SK-N-SH (cell line): ENCODE measurements around the gene TBRG4. TPM values are rescaled to one million over a fixed set of nuclear protein-coding genes. Genes with fewer than 3 reads are reported as not detected.

Experiments
- CTCF ChIA-PET: fragments of 300-600, 350-600 bp; formaldehyde crosslinking; extraction: SDS; loops from one replicate; lab custom pipeline; 2021; lab: Yijun Ruan, JAX
- POLR2A ChIA-PET: fragments of 350-600 bp; sonication (Branson Sonifier 250); formaldehyde crosslinking; extraction: SDS; loops from one replicate; lab custom pipeline; 2020; ENCODE audit warnings: antibody characterized with exemption, inconsistent platforms; lab: Yijun Ruan, JAX
- DNase-seq: peaks from one replicate; pipeline ENCODE4 v3.0.0; 2012
- H2AFZ ChIP-seq: fragments of 200-600 bp; sonication (generic); 2 replicates; pipeline ENCODE4 v1.8.1; 2016; ENCODE audit warnings: antibody characterized with exemption, mild to moderate bottlenecking, low read depth
- H3F3A ChIP-seq: fragments of 200-600 bp; sonication (generic); replicated peaks from 2 replicates; pipeline ENCODE3; 2016; ENCODE audit warnings: antibody characterized with exemption, mild to moderate bottlenecking; ENCODE audit not compliant: insufficient read depth
- H3K27ac ChIP-seq, 2 experiments: fragments of 200-500 bp in 1 of 2; fragments of 200-600 bp in 1 of 2; sonication (Bioruptor generic) in 1 of 2; sonication (generic), shearing (Covaris generic) in 1 of 2; 2 replicates each; pipeline versions ENCODE4 v1.5.1 to v1.6.1; 2014 to 2016; ENCODE audit warnings: low read depth in 2 of 2, inconsistent platforms in 1 of 2, low read length in 1 of 2, mild to moderate bottlenecking in 1 of 2, mixed read lengths in 1 of 2
- H3K27me3 ChIP-seq: fragments of 200-600 bp; sonication (generic), shearing (Covaris generic); 2 replicates; pipeline ENCODE4 v1.6.1; 2016; ENCODE audit warnings: mixed run types; ENCODE audit not compliant: insufficient read depth
- H3K36me3 ChIP-seq, 2 experiments: fragments of 200-500 bp in 1 of 2; fragments of 200-600 bp in 1 of 2; sonication (Bioruptor generic) in 1 of 2; sonication (generic) in 1 of 2; replicated peaks in 1 of 2; 2 replicates each; pipeline versions ENCODE3 to v1.5.1; 2014 to 2016; ENCODE audit warnings: low read length in 1 of 2, mild to moderate bottlenecking in 1 of 2; ENCODE audit not compliant: insufficient read depth in 2 of 2, control insufficient read depth in 1 of 2
- H3K4me1 ChIP-seq, 2 experiments: fragments of 200-500 bp in 1 of 2; fragments of 200-600 bp in 1 of 2; sonication (Bioruptor generic) in 1 of 2; sonication (generic), shearing (Covaris generic) in 1 of 2; 2 replicates each; pipeline versions ENCODE4 v1.5.1 to v1.6.1; 2014 to 2016; ENCODE audit warnings: low read depth in 1 of 2, low read length in 1 of 2, mixed run types in 1 of 2; ENCODE audit not compliant: insufficient read depth in 2 of 2, control insufficient read depth in 1 of 2
- H3K4me2 ChIP-seq: fragments of 200-600 bp; sonication (generic), shearing (Covaris generic); 2 replicates; pipeline ENCODE4 v1.6.1; 2017; ENCODE audit warnings: mixed run types
- H3K4me3 ChIP-seq, 2 experiments: fragments of 200-500 bp in 1 of 2; fragments of 200-600 bp in 1 of 2; sonication (Bioruptor generic) in 1 of 2; sonication (generic), shearing (Covaris generic) in 1 of 2; 2 replicates each; pipeline versions ENCODE4 v1.5.1 to v1.8.1; 2014 to 2016; ENCODE audit warnings: low read depth in 2 of 2, inconsistent platforms in 1 of 2, low read length in 1 of 2, mild to moderate bottlenecking in 1 of 2, mixed read lengths in 1 of 2, moderate library complexity in 1 of 2
- H3K79me2 ChIP-seq: fragments of 200-600 bp; sonication (generic); 2 replicates; pipeline ENCODE4 v1.8.1; 2017; ENCODE audit warnings: mild to moderate bottlenecking; ENCODE audit not compliant: insufficient read depth
- H3K9ac ChIP-seq: fragments of 200-600 bp; sonication (generic); 2 replicates; pipeline ENCODE4 v1.6.1; 2017; ENCODE audit warnings: mixed run types
- H3K9me2 ChIP-seq: fragments of 200-600 bp; sonication (generic); 2 replicates; pipeline ENCODE4 v1.6.1; 2017; ENCODE audit warnings: mixed run types
- H3K9me3 ChIP-seq: fragments of 200-600 bp; sonication (generic); 2 replicates; pipeline ENCODE4 v1.6.1; 2017; ENCODE audit warnings: mixed run types, mild to moderate bottlenecking, moderate library complexity
- H4K20me1 ChIP-seq: fragments of 200-600 bp; sonication (generic); 2 replicates; pipeline ENCODE4 v1.6.1; 2017; ENCODE audit warnings: mild to moderate bottlenecking, mixed run types; ENCODE audit not compliant: insufficient read depth
- EP300 ChIP-seq, 2 experiments: IDR thresholded peaks; 2 replicates each; pipeline versions ENCODE4 v1.4.0 to v1.6.1; 2012; ENCODE audit warnings: borderline replicate concordance in 1 of 2, low read depth in 1 of 2, low read length in 1 of 2
- EZH2phosphoT487 ChIP-seq: fragments of 200-600 bp; sonication (generic); IDR thresholded peaks from 2 replicates; pipeline ENCODE4 v1.6.1; 2017; ENCODE audit warnings: low read depth, mixed run types, mild to moderate bottlenecking, antibody characterized with exemption, moderate library complexity, borderline replicate concordance
- FOXJ3 ChIP-seq: sonication (generic); formaldehyde crosslinking; IDR thresholded peaks from 2 replicates; pipeline ENCODE4 v1.5.1; 2020; ENCODE audit warnings: mild to moderate bottlenecking, missing genetic modification reagents
- FOXM1 ChIP-seq: IDR thresholded peaks from 2 replicates; pipeline ENCODE4 v1.4.0; 2012; ENCODE audit warnings: low read depth, mild to moderate bottlenecking
- GABPA ChIP-seq: IDR thresholded peaks from 2 replicates; pipeline ENCODE4 v1.4.0; 2012; ENCODE audit warnings: low read depth, mild to moderate bottlenecking
- MEF2A ChIP-seq: IDR thresholded peaks from 2 replicates; pipeline ENCODE4 v1.4.0; 2012; ENCODE audit warnings: low read depth, borderline replicate concordance
- MXI1 ChIP-seq: IDR thresholded peaks from 2 replicates; pipeline ENCODE4 v1.6.1; 2012; ENCODE audit warnings: mild to moderate bottlenecking, low read depth, low read length, improper control_type of control experiment
- POLR2AphosphoS5 ChIP-seq: IDR thresholded peaks from 2 replicates; pipeline ENCODE4 v1.6.1; 2012; ENCODE audit warnings: low read depth, low read length
- RFX5 ChIP-seq: IDR thresholded peaks from 2 replicates; pipeline ENCODE4 v1.6.1; 2012; ENCODE audit warnings: mild to moderate bottlenecking, improper control_type of control experiment, low read length
- RXRA ChIP-seq: IDR thresholded peaks from 2 replicates; pipeline ENCODE4 v1.4.0; 2012; ENCODE audit warnings: low read depth, mild to moderate bottlenecking, borderline replicate concordance
- SMC3 ChIP-seq: IDR thresholded peaks from 2 replicates; pipeline ENCODE4 v1.6.1; 2012; ENCODE audit warnings: low read depth, low read length, improper control_type of control experiment
- TCF12 ChIP-seq: IDR thresholded peaks from 2 replicates; pipeline ENCODE4 v1.4.0; 2012
- WGBS: methylation state at CpG from one replicate; pipeline ENCODE4 v1.1.6; 2017; ENCODE audit warnings: low lambda C conversion rate; 5-methylcytosine and 5-hydroxymethylcytosine counted together
- polyA plus RNA-seq, 3 experiments: library from polyadenylated mRNA; depleted of rRNA; stranded (reverse); fragments of >200 nt; gene quantifications; 2 replicates each; pipeline ENCODE4 v1.2.3, GENCODE V29; 2012
- TF ChIP-seq, protein P1 (sequence below): IDR thresholded peaks from 2 replicates; pipeline ENCODE4 v1.4.0; 2012; ENCODE audit warnings: low read depth, borderline replicate concordance
- TF ChIP-seq, protein P2 (sequence below): fragments of 200-600 bp; sonication (generic); IDR thresholded peaks from 2 replicates; pipeline ENCODE4 v1.6.1; 2017; ENCODE audit warnings: antibody characterized with exemption, mild to moderate bottlenecking, moderate library complexity

Gene TBRG4
- polyA plus RNA-seq, 1 of the 3 experiments (the other 2 are of a cell fraction), result 76.2 TPM

DNA sequence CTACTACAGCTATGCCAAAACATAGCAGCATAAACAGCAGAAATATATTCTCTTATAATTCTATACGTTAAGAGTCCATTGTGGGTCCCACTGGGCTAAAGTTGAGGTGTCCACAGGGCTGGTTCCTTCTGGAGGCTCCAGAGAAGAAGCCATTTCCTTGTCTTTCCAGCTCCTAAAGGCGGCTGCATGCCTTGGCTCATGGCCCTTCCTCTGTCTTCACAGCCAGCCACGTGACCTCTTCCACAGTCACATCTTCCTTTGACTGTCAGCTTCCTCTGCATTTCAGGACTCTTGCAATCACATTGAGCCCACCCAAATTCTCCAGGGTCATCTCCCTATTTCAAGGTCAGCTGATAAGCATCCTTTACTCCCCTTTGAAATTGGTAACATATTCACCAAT, 40.0 kb downstream of the TBRG4 start:
- no peak overlapping the region for H3K4me3 ChIP-seq
- no peaks in the 10 kb centered on the region for H3K9me3 ChIP-seq
- H3K9me2 ChIP-seq, result no peaks in the 10 kb centered on the region
- no peak overlapping the region for H3K9ac ChIP-seq
- peaks cover 12% of the 10 kb centered on the region for H3K79me2 ChIP-seq
- ChIA-PET POLR2A (interaction anchor here (3.2 to 3.7 kb wide), 2 partner anchors 40 to 71 kb away, joined by 23 to 28 read pairs; partner anchors contain the start of genes CCM2 and TBRG4), CTCF (interaction anchor here (1.1 to 6.6 kb wide), 5 partner anchors 40 to 214 kb away, joined by 3 to 36 read pairs (median 17); partner anchors contain the start of gene TBRG4)
- no peak for DNase-seq
- peaks cover 11 to 66% of the 10 kb centered on the region in 2 experiments for H3K36me3 ChIP-seq
- no peak overlapping the region for H2AFZ ChIP-seq
- peak overlapping the region in 1 of 2 experiments; percentile 91; a peak in 2 of 4 replicates for H3K27ac ChIP-seq
- no peak for TF ChIP-seq EP300 (IDR thresholded peaks at IDR 0.05; ENCODE audit: borderline replicate concordance in 1 of 2, low read depth in 1 of 2, low read length in 1 of 2)
- no peak for TF ChIP-seq MXI1
- TF ChIP-seq SMC3, result no peak
- TF ChIP-seq EZH2phosphoT487, result no peak
- TF ChIP-seq, protein P1, sequence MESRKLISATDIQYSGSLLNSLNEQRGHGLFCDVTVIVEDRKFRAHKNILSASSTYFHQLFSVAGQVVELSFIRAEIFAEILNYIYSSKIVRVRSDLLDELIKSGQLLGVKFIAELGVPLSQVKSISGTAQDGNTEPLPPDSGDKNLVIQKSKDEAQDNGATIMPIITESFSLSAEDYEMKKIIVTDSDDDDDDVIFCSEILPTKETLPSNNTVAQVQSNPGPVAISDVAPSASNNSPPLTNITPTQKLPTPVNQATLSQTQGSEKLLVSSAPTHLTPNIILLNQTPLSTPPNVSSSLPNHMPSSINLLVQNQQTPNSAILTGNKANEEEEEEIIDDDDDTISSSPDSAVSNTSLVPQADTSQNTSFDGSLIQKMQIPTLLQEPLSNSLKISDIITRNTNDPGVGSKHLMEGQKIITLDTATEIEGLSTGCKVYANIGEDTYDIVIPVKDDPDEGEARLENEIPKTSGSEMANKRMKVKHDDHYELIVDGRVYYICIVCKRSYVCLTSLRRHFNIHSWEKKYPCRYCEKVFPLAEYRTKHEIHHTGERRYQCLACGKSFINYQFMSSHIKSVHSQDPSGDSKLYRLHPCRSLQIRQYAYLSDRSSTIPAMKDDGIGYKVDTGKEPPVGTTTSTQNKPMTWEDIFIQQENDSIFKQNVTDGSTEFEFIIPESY, result no peak
- TF ChIP-seq RFX5, result no peak
- no peak for TF ChIP-seq GABPA
- no peak for TF ChIP-seq FOXJ3 (CRISPR knock-in tag)
- no peak for TF ChIP-seq TCF12
- no peak for TF ChIP-seq FOXM1
- TF ChIP-seq, protein P2, sequence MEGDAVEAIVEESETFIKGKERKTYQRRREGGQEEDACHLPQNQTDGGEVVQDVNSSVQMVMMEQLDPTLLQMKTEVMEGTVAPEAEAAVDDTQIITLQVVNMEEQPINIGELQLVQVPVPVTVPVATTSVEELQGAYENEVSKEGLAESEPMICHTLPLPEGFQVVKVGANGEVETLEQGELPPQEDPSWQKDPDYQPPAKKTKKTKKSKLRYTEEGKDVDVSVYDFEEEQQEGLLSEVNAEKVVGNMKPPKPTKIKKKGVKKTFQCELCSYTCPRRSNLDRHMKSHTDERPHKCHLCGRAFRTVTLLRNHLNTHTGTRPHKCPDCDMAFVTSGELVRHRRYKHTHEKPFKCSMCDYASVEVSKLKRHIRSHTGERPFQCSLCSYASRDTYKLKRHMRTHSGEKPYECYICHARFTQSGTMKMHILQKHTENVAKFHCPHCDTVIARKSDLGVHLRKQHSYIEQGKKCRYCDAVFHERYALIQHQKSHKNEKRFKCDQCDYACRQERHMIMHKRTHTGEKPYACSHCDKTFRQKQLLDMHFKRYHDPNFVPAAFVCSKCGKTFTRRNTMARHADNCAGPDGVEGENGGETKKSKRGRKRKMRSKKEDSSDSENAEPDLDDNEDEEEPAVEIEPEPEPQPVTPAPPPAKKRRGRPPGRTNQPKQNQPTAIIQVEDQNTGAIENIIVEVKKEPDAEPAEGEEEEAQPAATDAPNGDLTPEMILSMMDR, result no peak
- no peak for TF ChIP-seq MEF2A
- TF ChIP-seq RXRA, result no peak
- no peak for TF ChIP-seq POLR2AphosphoS5
- H3F3A ChIP-seq, result no peaks in the 10 kb centered on the region
- H3K4me1 ChIP-seq, result peaks cover 0 to 40% of the 10 kb centered on the region in 2 experiments; a peak in 1 of 4 replicates
- 96% methylated on average over 3 of the region's 3 CpGs for WGBS
- H3K27me3 ChIP-seq, result no peaks in the 10 kb centered on the region
- H4K20me1 ChIP-seq, result peaks cover 5% of the 10 kb centered on the region
- no peak overlapping the region for H3K4me2 ChIP-seq

DNA sequence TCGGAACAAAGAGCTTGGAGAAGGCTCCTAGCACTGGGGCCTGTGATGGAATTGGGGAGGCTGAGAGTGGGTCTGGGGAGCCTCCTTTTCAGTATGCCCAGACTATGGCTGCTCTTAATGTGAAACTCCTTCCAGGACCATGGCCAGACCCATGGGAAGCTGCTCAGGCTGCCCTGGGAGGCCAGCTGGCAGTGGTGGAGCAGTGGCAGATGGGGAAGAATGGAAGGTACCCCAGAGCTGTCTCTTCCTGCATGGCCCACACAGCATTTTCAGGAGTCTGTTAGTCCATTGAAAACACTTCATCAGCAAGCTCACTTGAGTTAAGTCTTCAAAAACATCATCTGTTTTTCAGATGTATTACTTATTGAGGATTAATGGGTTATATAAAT, 41.2 kb downstream of the TBRG4 start:
- H3K9me2 ChIP-seq, result no peaks in the 10 kb centered on the region
- H2AFZ ChIP-seq, result no peak overlapping the region
- TF ChIP-seq MXI1, result no peak
- TF ChIP-seq RFX5, result no peak
- H3K4me1 ChIP-seq, result peaks cover 0 to 40% of the 10 kb centered on the region in 2 experiments; a peak in 1 of 4 replicates
- no peaks in the 10 kb centered on the region for H3K9me3 ChIP-seq
- POLR2A ChIA-PET, result interaction anchor here (1.4 kb wide), 1 partner anchor 41 kb away, joined by 4 read pairs; the partner anchor contains the start of gene TBRG4
- DNase-seq, result no peak
- peaks cover 5% of the 10 kb centered on the region for H4K20me1 ChIP-seq
- no peak overlapping the region for H3K27ac ChIP-seq
- H3K4me3 ChIP-seq, result no peak overlapping the region
- CTCF ChIA-PET, result interaction anchor here (1.2 to 6.6 kb wide), 5 partner anchors 15 to 96 kb away, joined by 3 to 36 read pairs (median 5); no protein-coding TSS in a partner anchor
- 100% methylated on average over 1 of the region's 1 CpG for WGBS
- H3K4me2 ChIP-seq, result no peak overlapping the region
- peaks cover 17 to 61% of the 10 kb centered on the region in 2 experiments for H3K36me3 ChIP-seq
- no peak overlapping the region for H3K9ac ChIP-seq
- H3K27me3 ChIP-seq, result no peaks in the 10 kb centered on the region
- no peaks in the 10 kb centered on the region for H3F3A ChIP-seq
- peaks cover 12% of the 10 kb centered on the region for H3K79me2 ChIP-seq
